ENCODE results near the gene CLNK. TPM values are rescaled to one million over a fixed set of nuclear protein-coding genes. Genes with fewer than 3 reads are reported as not detected.

The CLNK gene
- total RNA-seq, 4 donors from 2014 or later = under 0.01 to 0.73 TPM; not detected in 2

- no peak overlapping the region for H3K4me3 ChIP-seq
- H3K27ac ChIP-seq = no peak overlapping the region
- no peaks in the 10 kb centered on the region for H3K27me3 ChIP-seq
- ATAC-seq = no peak
- WGBS, 2 donors (ENCODE audit: low coverage in 1 of 2) = 58 to 66% methylated on average over 2 to 3 of the region's 4 CpGs
- H3K9me3 ChIP-seq = no peaks in the 10 kb centered on the region
- no peaks in the 10 kb centered on the region for H3K36me3 ChIP-seq
- no peaks in the 10 kb centered on the region for H3K4me1 ChIP-seq
- TF ChIP-seq POLR2A (IDR thresholded peaks at IDR 0.05) = no peak
- no peak for TF ChIP-seq CTCF (IDR thresholded peaks at IDR 0.05)
- TF ChIP-seq POLR2AphosphoS5 (IDR thresholded peaks at IDR 0.05) = no peak
- TF ChIP-seq EP300 (IDR thresholded peaks at IDR 0.05) = no peak
Measured at GRCh38 chr4:10728016-10728415, 43.4 kb upstream of the CLNK start.

- ATAC-seq = no peak
- Histone ChIP-seq H3K4me1 (no peaks in the 10 kb centered on the region), H3K27me3 (no peaks in the 10 kb centered on the region), H3K36me3 (no peaks in the 10 kb centered on the region), H3K9me3 (no peaks in the 10 kb centered on the region), H3K4me3 (no peak overlapping the region), H3K27ac (no peak overlapping the region)
- TF ChIP-seq CTCF (IDR thresholded peaks at IDR 0.05) (no peak), EP300 (IDR thresholded peaks at IDR 0.05) (no peak), POLR2AphosphoS5 (IDR thresholded peaks at IDR 0.05) (no peak), POLR2A (IDR thresholded peaks at IDR 0.05) (no peak)
- WGBS, 2 donors (ENCODE audit: low coverage in 1 of 2) = 52 to 86% methylated on average over 4 to 5 of the region's 6 CpGs
Measured at GRCh38 chr4:10727140-10727880, 42.7 kb upstream of the CLNK start.

GRCh38 chr4:10722957-10723356 is 38.4 kb upstream of the CLNK start:
- no peak for TF ChIP-seq POLR2AphosphoS5 (IDR thresholded peaks at IDR 0.05)
- Histone ChIP-seq H3K4me1 (no peaks in the 10 kb centered on the region), H3K9me3 (no peaks in the 10 kb centered on the region), H3K4me3 (no peak overlapping the region), H3K27ac (no peak overlapping the region), H3K27me3 (no peaks in the 10 kb centered on the region), H3K36me3 (no peaks in the 10 kb centered on the region)
- 12 to 57% methylated on average over 2 of the region's 4 CpGs for WGBS, 2 donors (ENCODE audit: low coverage in 1 of 2)
- no peak for ATAC-seq

- Histone ChIP-seq H3K36me3 (no peaks in the 10 kb centered on the region), H3K9me3 (no peaks in the 10 kb centered on the region), H3K27ac (no peak overlapping the region), H3K27me3 (no peaks in the 10 kb centered on the region), H3K4me1 (no peaks in the 10 kb centered on the region), H3K4me3 (no peak overlapping the region)
- ATAC-seq = no peak
- WGBS, 2 donors (ENCODE audit: low coverage in 1 of 2) = 70 to 76% methylated on average over 3 to 4 of the region's 4 CpGs
- TF ChIP-seq POLR2A (IDR thresholded peaks at IDR 0.05) (no peak), CTCF (IDR thresholded peaks at IDR 0.05) (no peak), EP300 (IDR thresholded peaks at IDR 0.05) (no peak), POLR2AphosphoS5 (IDR thresholded peaks at IDR 0.05) (no peak)
Measured at GRCh38 chr4:10721616-10722015, 37.0 kb upstream of the CLNK start.

GRCh38 chr4:10716163-10716562 is 31.6 kb upstream of the CLNK start:
- Histone ChIP-seq H3K36me3 (no peaks in the 10 kb centered on the region), H3K27me3 (no peaks in the 10 kb centered on the region), H3K27ac (no peak overlapping the region), H3K4me3 (no peak overlapping the region), H3K4me1 (no peaks in the 10 kb centered on the region), H3K9me3 (peaks cover 0 to 16% (median 0%) of the 10 kb centered on the region in 3 donors)
- 90 to 95% methylated on average over 2 of the region's 2 CpGs for WGBS, 2 donors (ENCODE audit: low coverage in 1 of 2)
- TF ChIP-seq POLR2AphosphoS5 (IDR thresholded peaks at IDR 0.05) (no peak), POLR2A (IDR thresholded peaks at IDR 0.05) (no peak)
- no peak for ATAC-seq

GRCh38 chr4:10715696-10716095 is 31.1 kb upstream of the CLNK start:
- Histone ChIP-seq H3K9me3 (peaks cover 0 to 16% (median 0%) of the 10 kb centered on the region in 3 donors), H3K27me3 (no peaks in the 10 kb centered on the region), H3K27ac (no peak overlapping the region), H3K4me1 (no peaks in the 10 kb centered on the region), H3K36me3 (no peaks in the 10 kb centered on the region), H3K4me3 (no peak overlapping the region)
- 30 to 32% methylated on average over 5 of the region's 5 CpGs for WGBS, 2 donors (ENCODE audit: low coverage in 1 of 2)
- no peak for ATAC-seq
- TF ChIP-seq CTCF (IDR thresholded peaks at IDR 0.05) (no peak), POLR2A (IDR thresholded peaks at IDR 0.05) (no peak), EP300 (IDR thresholded peaks at IDR 0.05) (no peak), POLR2AphosphoS5 (IDR thresholded peaks at IDR 0.05) (no peak)
